Body of pancreas (tissue), 4 donors: Measurements from ENCODE around the gene PCBP3. TPM values are rescaled to one million over a fixed set of nuclear protein-coding genes. Genes with fewer than 3 reads are reported as not detected.

Source experiments
- ATAC-seq: fragments of 150-250 bp; one replicate; pipeline ENCODE4 v1.9.1; 2016
- DNase-seq, 4 donors: peaks; one replicate each; pipeline ENCODE4 v3.0.0-alpha.2; 2019
- H3K27ac ChIP-seq, 4 donors: fragments of 200-600 bp; sonication (generic); 1 replicate in 3 of 4; 2 replicates in 1 of 4; pipeline versions ENCODE4 v1.5.1 to v1.6.1; 2016 to 2019; ENCODE audit warnings: mild to moderate bottlenecking in 1 of 4, mixed read lengths in 1 of 4, moderate library complexity in 1 of 4
- H3K27me3 ChIP-seq, 2 donors: fragments of 200-600 bp; sonication (generic); one replicate each; pipeline ENCODE4 v1.6.0; 2016; ENCODE audit warnings: mild to moderate bottlenecking in 1 of 2
- H3K36me3 ChIP-seq, 2 donors: fragments of 200-600 bp; sonication (generic); replicated peaks in 1 of 2; 2 replicates each; pipeline ENCODE4 v1.5.1; 2016; ENCODE audit warnings: low read depth in 2 of 2; ENCODE audit not compliant: insufficient read depth in 1 of 2
- H3K4me1 ChIP-seq: fragments of 200-600 bp; sonication (generic); one replicate; pipeline ENCODE4 v1.6.0; 2016
- H3K4me3 ChIP-seq, 2 donors: fragments of 200-600 bp; sonication (generic); 1 replicate in 1 of 2; 2 replicates in 1 of 2; pipeline ENCODE4 v1.5.1; 2016 to 2019
- H3K9me3 ChIP-seq, 3 donors: fragments of 200-600 bp; sonication (generic); 1 replicate in 2 of 3; 2 replicates in 1 of 3; pipeline ENCODE4 v1.5.1; 2016
- POLR2A ChIP-seq, 3 donors: fragments of 450-650 bp; IDR thresholded peaks; one replicate each; pipeline ENCODE4 v1.6.1; 2016; ENCODE audit warnings: antibody characterized with exemption in 3 of 3, mild to moderate bottlenecking in 2 of 3
- WGBS, 2 donors: methylation state at CpG; one replicate each; pipeline ENCODE4 v1.1.5; 2017; 5-methylcytosine and 5-hydroxymethylcytosine counted together
- intact Hi-C: fragments of 100-400 bp; cut with DNase I; formaldehyde crosslinking; loops from one replicate; pipeline ENCODE4 v1.15.1; 2023
- total RNA-seq, 2 donors: library from RNA; depleted of rRNA; stranded (reverse); fragments of >200 nt; gene quantifications; one replicate each; pipeline ENCODE4 v1.1.0, GENCODE V29; 2016
- TF ChIP-seq, protein P1 (sequence below), 7 experiments: fragments of 450-650 bp in 4 of 7; fragments of 200-600 bp in 3 of 7; sonication (generic) in 3 of 7; IDR thresholded peaks; one replicate each; pipeline ENCODE4 v1.5.1; 2016 to 2019; ENCODE audit warnings: antibody characterized with exemption in 7 of 7

The PCBP3 gene
- total RNA-seq, 2 donors from 2014 or later = 1.3 to 4.6 TPM

DNA sequence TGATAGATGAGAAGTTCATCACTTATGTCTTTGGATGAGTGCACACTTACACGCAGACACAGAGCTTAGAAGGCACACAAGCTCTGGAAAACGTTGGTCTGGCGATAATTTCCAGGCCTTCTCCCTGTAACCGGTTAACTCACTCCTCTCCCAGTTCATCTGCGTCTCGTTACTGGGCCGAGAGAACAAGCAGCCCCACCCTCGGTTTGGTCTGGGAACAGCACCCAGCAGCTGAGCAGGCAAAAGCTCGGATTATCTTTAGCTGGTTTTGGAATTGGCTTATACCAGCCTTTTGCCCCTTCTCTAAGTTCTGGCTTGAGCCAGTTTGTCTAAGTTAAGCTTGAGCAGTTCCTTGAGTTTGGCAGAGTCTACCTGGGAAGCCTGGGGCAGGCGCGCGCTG, 310.7 kb downstream of the PCBP3 start:
- intact Hi-C loops = no loop called here
- Histone ChIP-seq H3K9me3 (no peaks in the 10 kb centered on the region), H3K27ac (no peak overlapping the region), H3K4me3 (no peak overlapping the region), H3K36me3 (no peaks in the 10 kb centered on the region), H3K27me3 (peaks cover 0 to 5% of the 10 kb centered on the region in 2 donors), H3K4me1 (peaks cover 8% of the 10 kb centered on the region)
- TF ChIP-seq, protein P1, sequence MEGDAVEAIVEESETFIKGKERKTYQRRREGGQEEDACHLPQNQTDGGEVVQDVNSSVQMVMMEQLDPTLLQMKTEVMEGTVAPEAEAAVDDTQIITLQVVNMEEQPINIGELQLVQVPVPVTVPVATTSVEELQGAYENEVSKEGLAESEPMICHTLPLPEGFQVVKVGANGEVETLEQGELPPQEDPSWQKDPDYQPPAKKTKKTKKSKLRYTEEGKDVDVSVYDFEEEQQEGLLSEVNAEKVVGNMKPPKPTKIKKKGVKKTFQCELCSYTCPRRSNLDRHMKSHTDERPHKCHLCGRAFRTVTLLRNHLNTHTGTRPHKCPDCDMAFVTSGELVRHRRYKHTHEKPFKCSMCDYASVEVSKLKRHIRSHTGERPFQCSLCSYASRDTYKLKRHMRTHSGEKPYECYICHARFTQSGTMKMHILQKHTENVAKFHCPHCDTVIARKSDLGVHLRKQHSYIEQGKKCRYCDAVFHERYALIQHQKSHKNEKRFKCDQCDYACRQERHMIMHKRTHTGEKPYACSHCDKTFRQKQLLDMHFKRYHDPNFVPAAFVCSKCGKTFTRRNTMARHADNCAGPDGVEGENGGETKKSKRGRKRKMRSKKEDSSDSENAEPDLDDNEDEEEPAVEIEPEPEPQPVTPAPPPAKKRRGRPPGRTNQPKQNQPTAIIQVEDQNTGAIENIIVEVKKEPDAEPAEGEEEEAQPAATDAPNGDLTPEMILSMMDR (IDR thresholded peaks at IDR 0.05) = no peak
- TF ChIP-seq POLR2A (IDR thresholded peaks at IDR 0.05) = no peak
- no peak for DNase-seq
- no peak for ATAC-seq
- WGBS, 2 donors = 60 to 67% methylated on average over 12 of the region's 12 CpGs

GRCh38 chr21:45954921-45955320, 311.4 kb downstream of the PCBP3 start:
- intact Hi-C loops = no loop called here
- H3K36me3 ChIP-seq = no peaks in the 10 kb centered on the region
- peaks cover 0 to 1% of the 10 kb centered on the region in 2 donors for H3K27me3 ChIP-seq
- H3K9me3 ChIP-seq = no peaks in the 10 kb centered on the region
- DNase-seq = no peak
- H3K4me1 ChIP-seq = peaks cover 8% of the 10 kb centered on the region
- no peak overlapping the region for H3K27ac ChIP-seq
- ATAC-seq = no peak
- 82 to 85% methylated on average over 6 of the region's 6 CpGs for WGBS, 2 donors
- no peak overlapping the region for H3K4me3 ChIP-seq
- TF ChIP-seq, protein P1 (IDR thresholded peaks at IDR 0.05) = no peak
- no peak for TF ChIP-seq POLR2A (IDR thresholded peaks at IDR 0.05)

DNA sequence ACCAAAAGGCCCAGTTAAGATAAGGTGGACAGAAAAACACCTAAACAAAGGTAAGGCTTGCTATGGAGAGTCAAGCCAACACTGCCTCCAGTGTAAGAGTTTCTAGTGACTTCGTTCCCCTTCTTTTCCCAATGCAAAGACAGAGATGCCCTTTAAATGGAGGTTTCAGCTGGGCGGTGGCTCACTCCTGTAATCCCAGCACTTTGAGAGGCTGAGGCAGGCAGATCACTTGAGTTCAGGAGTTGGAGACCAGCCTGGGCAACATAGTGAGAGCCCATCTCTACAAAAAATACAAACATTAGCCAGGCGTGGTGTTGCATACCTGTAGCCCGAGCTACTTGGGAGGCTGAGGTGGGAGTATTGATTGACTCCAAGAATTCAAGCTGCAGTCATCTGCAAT, 314.0 kb downstream of the PCBP3 start:
- intact Hi-C loops = no loop called here
- DNase-seq = no peak
- Histone ChIP-seq H3K4me1 (no peaks in the 10 kb centered on the region), H3K36me3 (no peaks in the 10 kb centered on the region), H3K4me3 (no peak overlapping the region), H3K9me3 (no peaks in the 10 kb centered on the region), H3K27me3 (no peaks in the 10 kb centered on the region), H3K27ac (no peak overlapping the region)
- no peak for ATAC-seq
- TF ChIP-seq, protein P1 (IDR thresholded peaks at IDR 0.05) = no peak
- TF ChIP-seq POLR2A (IDR thresholded peaks at IDR 0.05) = no peak
- 56 to 63% methylated on average over 4 of the region's 4 CpGs for WGBS, 2 donors

DNA sequence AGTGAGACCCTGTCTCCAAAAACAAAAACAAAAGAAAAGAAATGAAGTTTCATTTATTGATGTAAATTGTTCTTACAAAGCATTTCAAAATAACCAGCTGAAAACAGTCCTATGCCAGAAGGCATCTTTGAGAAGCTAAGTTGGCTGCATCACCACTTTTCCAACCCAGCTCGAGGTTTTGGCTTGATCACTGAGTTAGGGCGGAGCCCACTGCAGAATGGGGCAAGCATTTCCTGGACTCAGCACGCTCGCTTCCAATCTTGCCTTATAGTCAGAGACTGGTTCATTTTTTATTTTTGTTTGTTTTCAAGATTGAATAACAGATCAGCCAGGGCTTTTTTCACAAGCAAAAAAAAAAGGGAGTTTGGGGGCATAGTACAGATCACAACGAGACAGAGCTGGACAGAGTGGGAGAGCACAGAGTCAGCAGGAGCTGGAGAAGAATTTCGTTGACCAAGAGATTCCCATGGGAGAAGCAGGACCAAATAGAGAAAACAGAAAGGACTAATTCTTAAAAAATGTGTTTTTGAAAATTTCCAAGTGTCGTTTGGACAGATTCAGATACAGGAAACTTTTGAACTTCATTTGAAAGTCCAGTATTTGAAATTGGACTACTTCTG, 314.6 kb downstream of the PCBP3 start:
- no peaks in the 10 kb centered on the region for H3K4me1 ChIP-seq
- intact Hi-C loops = no loop called here
- no peak for DNase-seq
- H3K27ac ChIP-seq = no peak overlapping the region
- no peaks in the 10 kb centered on the region for H3K36me3 ChIP-seq
- 49 to 52% methylated on average over 7 of the region's 7 CpGs for WGBS, 2 donors
- no peak for TF ChIP-seq POLR2A (IDR thresholded peaks at IDR 0.05)
- TF ChIP-seq, protein P1 (IDR thresholded peaks at IDR 0.05) = no peak
- ATAC-seq = no peak
- H3K27me3 ChIP-seq = no peaks in the 10 kb centered on the region
- H3K9me3 ChIP-seq = no peaks in the 10 kb centered on the region
- no peak overlapping the region for H3K4me3 ChIP-seq

GRCh38 chr21:45959182-45959581, 315.7 kb downstream of the PCBP3 start:
- Histone ChIP-seq H3K9me3 (no peaks in the 10 kb centered on the region), H3K36me3 (no peaks in the 10 kb centered on the region), H3K27ac (no peak overlapping the region), H3K27me3 (no peaks in the 10 kb centered on the region), H3K4me1 (no peaks in the 10 kb centered on the region), H3K4me3 (no peak overlapping the region)
- 43 to 49% methylated on average over 5 of the region's 5 CpGs for WGBS, 2 donors
- DNase-seq = no peak
- ATAC-seq = no peak
- TF ChIP-seq, protein P1 (IDR thresholded peaks at IDR 0.05) = no peak
- TF ChIP-seq POLR2A (IDR thresholded peaks at IDR 0.05) = no peak
- intact Hi-C loops = no loop called here
